IPS-18c (cell line): ENCODE results near the gene TMEM94.

ENCODE experiments used
- H3K4me3 ChIP-seq: 2 replicates; pipeline ENCODE4 v1.7.0; 2013; ENCODE audit warnings: low read depth, mild to moderate bottlenecking, low read length, moderate library complexity; ENCODE audit not compliant: insufficient read depth
- H3K9me3 ChIP-seq: one replicate; pipeline ENCODE4 v1.6.1; 2013; ENCODE audit warnings: mild to moderate bottlenecking, low read length, moderate library complexity; ENCODE audit not compliant: control insufficient read depth, insufficient read depth

Gene TMEM94

GRCh38 chr17:75524269-75524969 lies 68.0 kb downstream of the TMEM94 start:
- Histone ChIP-seq H3K9me3 (no peaks in the 10 kb centered on the region), H3K4me3 (peak overlapping the region; percentile 91)

GRCh38 chr17:75524970-75525805 lies 68.8 kb downstream of the TMEM94 start, which contains the start of gene LLGL2:
LLGL2 (plus strand) TSS chr17:75525697; CDS start chr17:75543427, 17,730 bp downstream.
- H3K4me3 ChIP-seq, result peak within 1 kb of the TSS; percentile 91

DNA sequence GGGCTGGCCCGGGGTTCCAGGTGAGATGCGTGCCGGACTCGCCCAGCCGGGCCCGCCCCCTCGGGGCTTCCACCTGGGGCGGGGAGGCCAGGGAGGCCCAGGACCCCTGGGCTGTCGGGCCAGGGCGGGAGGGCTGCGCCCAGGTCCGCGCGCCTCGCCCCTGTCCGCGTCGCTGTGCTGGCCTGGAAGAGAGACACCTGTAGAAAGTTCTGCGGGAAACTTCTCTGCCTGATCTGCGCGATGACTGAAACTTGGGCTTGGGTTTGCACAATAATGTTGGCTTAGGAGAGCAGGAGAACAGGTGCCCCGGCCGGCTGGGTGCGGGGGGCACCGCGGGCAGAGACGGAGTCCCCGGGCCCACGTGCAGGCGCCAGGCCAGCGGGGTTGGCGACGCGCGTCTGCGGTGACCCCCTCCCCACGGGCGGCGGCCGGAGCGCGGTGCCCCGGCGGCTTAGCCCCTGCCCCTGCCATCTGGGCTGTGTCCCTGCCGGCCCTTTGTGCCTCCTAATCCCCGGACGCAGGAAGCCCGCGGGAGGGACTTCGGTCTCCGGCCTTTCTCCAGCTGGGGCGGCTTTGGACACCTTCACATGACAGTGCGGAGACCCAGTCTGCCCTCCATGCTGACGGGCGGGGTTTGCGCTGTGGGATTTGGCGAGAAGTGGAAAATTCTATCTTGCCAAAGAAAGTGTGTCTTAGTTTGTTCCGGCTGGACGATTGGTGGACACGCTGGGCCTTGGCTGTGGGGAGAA lies 69.5 kb downstream of the TMEM94 start:
- Histone ChIP-seq H3K9me3 (no peaks in the 10 kb centered on the region), H3K4me3 (peak overlapping the region; percentile 74)

More at GRCh38 chr17:75524970-75525805, 68.8 kb downstream of the TMEM94 start, which contains the start of gene LLGL2:
- no peaks in the 10 kb centered on the region for H3K9me3 ChIP-seq

GRCh38 chr17:75526555-75527270 lies 70.3 kb downstream of the TMEM94 start:
- peak overlapping the region; percentile 74 for H3K4me3 ChIP-seq
- peaks cover 2% of the 10 kb centered on the region for H3K9me3 ChIP-seq

DNA sequence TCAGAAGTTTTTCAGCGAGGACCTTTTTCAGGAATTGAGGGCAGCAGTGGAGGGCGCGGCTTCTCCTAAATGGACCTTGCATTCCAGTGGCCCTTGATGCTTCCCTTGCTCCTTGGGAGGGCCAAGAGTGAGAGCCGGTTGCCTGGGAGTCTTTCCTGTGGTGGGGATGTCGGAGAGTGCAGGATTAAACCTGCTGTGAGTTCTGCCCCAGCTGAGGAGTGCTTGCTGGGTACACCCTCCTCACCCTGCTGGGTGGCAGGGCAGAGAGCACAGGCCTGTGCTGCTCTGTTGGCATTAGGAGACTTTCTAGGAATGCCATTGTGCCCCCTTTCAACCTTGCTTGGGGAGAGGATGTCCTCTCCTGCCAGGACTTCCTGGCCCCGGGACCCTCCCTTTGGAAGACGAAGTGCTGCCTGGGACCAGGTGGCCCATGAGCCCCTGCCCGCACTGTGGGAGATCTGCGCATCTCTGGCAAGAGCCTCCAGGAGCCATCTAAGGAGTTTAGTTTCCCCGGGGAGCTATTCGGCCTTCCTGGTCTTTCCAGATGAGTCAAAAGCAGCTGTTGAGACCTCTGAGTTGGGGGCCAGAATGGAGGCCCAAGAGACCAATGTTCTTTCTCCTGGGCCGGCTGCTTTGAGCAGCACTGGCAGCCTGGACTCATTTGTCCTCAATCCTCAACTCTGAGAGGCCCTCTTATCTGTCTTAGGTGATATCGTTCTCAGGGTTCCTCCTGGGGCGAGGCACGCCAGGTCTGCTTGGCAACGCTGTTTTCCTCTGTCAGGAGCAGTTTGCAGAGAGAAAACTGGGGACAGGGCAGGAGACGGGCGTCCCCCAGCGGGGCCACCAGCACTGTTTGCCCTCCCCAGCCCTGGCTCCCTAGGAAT lies 74.6 kb downstream of the TMEM94 start:
- Histone ChIP-seq H3K4me3 (no peak overlapping the region), H3K9me3 (peaks cover 2% of the 10 kb centered on the region)

GRCh38 chr17:75531721-75532072 lies 75.3 kb downstream of the TMEM94 start:
- H3K4me3 ChIP-seq, result no peak overlapping the region
- peaks cover 2% of the 10 kb centered on the region for H3K9me3 ChIP-seq

DNA sequence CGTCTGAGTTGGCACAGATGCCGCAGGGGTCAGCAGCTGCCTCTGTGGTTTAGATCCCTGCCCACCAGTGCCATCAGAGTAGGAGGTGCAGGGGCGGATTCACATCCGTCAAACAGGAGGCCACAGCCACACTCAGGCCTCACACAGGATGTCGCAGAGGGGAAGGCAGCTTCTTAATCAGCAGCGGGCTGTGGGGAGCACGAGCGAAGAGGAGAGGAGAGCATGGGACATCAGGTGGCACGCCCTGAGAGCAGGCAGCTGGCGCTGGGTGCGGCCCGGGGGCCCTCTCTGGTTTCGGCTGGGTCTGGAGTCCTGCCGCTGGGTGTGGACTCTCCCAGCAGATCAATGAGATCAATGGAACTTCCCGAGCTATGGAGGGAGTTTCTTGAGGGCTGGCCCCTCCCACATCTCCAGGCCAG lies 78.7 kb downstream of the TMEM94 start:
- Histone ChIP-seq H3K4me3 (no peak overlapping the region), H3K9me3 (peaks cover 2% of the 10 kb centered on the region)

DNA sequence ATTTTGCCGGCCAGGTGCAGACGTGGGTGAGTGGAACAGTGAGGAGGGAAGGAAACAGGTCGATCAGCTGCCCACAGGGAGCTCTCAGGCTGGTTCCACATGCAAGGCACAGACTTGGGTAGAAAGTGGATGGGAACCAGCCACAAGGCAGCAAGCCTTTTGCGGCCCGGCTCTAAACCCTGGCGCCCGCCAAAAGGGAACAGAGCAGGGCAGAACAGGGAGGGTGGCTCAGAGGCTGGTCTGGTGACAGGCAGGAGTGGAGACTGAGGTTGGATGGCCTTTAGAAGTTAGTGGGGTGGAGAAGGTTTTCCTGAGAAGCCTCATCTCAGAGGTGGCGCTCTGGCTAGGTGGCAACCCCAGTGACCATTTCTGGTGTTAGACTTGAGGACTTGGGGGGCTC lies 79.4 kb downstream of the TMEM94 start:
- Histone ChIP-seq H3K4me3 (no peak overlapping the region), H3K9me3 (peaks cover 2% of the 10 kb centered on the region)

DNA sequence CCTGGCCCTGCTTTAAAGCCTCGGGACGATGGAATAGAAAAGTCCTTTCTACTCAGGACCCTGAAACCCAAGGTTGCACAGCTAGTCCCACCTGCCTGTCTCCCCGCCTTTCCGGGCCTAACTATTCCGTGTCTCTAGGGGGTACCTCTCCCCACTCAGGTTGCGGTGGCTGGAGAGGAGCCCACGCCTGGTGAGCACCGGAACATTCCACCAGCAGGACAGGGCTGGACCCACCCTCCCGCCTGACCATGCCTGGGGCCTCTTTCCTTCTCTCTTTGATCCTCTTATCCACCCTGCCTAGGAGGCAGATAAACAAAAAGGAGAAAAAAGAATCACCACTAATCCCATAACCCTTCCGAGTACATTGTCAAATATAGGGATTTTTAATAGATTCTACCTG lies 79.9 kb downstream of the TMEM94 start:
- Histone ChIP-seq H3K4me3 (no peak overlapping the region), H3K9me3 (peaks cover 2% of the 10 kb centered on the region)

DNA sequence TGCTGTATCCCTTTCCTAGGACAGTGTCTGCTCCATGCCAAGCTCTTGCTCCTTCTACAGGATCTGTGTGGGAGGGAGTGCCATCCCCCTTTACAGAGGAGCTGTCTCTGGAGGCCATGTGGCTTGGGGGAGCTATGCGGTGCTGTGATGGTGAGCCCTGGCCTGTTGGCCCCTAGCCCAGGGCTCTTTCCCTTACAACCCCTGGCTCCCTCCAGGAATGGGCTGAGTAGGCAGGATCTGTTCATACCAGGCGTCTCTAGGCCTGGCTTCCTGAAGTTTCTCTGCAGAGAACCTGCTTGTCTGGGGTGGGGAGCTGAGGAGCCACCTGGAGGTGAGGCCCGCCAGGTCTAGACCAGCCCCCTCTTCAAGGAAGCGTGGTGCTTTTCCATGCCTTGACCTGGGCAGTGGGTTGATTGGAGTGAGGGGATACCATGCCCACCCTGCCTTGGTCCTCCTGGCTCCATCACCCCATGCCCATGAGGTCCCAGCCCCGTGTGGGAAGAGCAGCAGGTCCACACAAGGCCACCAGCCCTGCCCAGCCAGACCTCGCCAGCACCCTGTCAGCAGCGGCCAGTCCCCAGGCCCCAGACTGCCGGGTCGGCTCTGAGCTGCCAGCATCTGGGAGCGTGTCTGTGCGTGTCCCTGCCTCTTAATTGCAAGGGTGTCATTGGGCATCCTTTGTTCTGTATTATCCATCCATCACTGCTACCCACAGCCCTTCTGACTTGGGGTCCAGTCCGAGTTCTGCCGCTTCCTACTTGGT lies 83.7 kb downstream of the TMEM94 start:
- Histone ChIP-seq H3K4me3 (no peak overlapping the region), H3K9me3 (no peaks in the 10 kb centered on the region)

GRCh38 chr17:75540923-75541503 lies 84.6 kb downstream of the TMEM94 start:
- H3K4me3 ChIP-seq, result no peak overlapping the region
- no peaks in the 10 kb centered on the region for H3K9me3 ChIP-seq

DNA sequence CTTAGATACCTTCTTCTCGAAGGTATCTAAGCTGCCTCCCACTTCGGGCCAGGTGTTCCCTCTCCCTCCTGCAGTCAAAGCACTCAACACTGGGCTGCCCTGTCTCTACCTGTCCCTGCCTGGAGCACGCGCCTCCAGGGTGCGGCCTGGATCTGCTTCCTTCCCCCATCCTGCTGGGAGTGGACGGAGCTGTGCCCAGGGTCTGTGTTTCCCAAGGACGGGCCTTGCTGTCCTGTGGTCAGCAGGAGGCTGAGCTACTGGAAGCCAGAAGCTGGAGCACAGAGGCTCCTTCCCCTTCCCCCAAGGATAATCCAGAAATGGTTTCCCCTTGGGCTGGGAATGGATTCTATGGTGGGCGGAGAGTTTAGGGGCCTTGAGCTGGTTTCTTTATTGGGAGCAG lies 85.8 kb downstream of the TMEM94 start:
- Histone ChIP-seq H3K9me3 (no peaks in the 10 kb centered on the region), H3K4me3 (no peak overlapping the region)

DNA sequence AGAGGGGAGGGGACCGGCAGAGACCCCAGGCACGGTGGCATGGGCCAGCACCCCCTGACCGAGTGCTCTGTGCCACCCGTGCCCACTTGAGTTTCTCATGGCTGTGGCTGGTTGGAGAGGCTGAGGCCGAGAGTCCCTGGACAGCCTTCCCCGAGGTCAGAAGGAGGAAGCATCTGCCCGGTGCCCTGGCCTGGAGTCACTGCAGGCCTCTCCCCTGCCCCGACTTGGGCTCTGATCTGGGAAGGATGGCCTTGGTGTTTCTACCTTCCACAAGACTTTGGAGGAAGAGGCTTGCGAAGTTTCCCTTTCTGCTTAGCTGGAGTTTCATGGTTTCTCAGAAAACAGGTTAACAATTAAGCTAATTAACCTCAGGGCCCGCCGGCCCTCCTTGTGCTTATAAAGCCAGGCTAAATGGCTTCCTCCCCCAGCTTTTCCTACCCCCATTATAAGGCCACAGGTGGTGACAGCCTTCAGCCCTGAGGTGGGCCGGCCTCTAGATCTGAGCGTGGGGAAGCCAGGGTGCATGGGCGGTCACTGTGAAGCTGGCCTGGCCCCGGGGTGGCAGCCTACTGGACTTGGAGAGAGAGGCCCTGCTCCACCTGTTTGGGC lies 86.4 kb downstream of the TMEM94 start:
- H3K9me3 ChIP-seq, result no peaks in the 10 kb centered on the region
- no peak overlapping the region for H3K4me3 ChIP-seq

GRCh38 chr17:75544250-75544649 lies 87.8 kb downstream of the TMEM94 start:
- H3K4me3 ChIP-seq, result no peak overlapping the region
- H3K9me3 ChIP-seq, result no peaks in the 10 kb centered on the region

DNA sequence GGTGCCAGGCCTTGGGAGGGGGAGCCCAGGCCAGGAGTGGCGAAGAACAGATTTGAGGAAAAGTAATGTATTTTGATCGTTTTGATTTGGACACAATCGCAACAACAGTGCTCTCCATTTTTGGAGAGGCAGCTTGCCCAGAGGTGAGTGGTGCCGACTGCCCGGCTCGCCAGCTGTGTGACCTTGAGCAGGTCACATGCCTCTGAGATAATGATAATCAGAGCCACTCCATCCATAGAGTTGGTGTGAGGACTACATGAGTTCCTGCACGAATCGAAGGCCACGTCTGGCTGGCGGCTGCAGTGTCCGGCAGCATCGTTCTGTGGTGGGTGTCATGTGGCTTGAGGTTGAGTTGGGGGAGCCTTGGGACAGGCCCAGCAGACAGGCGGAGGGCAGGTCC lies 89.7 kb downstream of the TMEM94 start:
- no peaks in the 10 kb centered on the region for H3K9me3 ChIP-seq
- no peak overlapping the region for H3K4me3 ChIP-seq
